ENCODE results near the gene SETBP1.

SETBP1 gene

GRCh38 chr18:44944461-44944860 is 263.8 kb downstream of the SETBP1 start:
- Histone ChIP-seq H2BK12ac (ENCODE audit: low read length in 2 of 2) (no peak overlapping the region), H3K18ac (ENCODE audit: low read depth in 1 of 2, low read length in 2 of 2) (no peak overlapping the region), H3K4ac (ENCODE audit: low read depth in 1 of 2, low read length in 2 of 2) (no peak overlapping the region), H2AK5ac (ENCODE audit: low read length, severe bottlenecking) (no peak overlapping the region), H3K36me3 (ENCODE audit: control insufficient read depth in 1 of 2, insufficient read depth in 2 of 2, low read depth in 1 of 2, low read length in 2 of 2) (no peaks in the 10 kb centered on the region), H3K27ac (ENCODE audit: low read length, poor library complexity, severe bottlenecking) (peak overlapping the region; percentile 89), H2BK15ac (ENCODE audit: low read depth, poor library complexity, severe bottlenecking) (no peak overlapping the region), H3K4me1 (ENCODE audit: control insufficient read depth, insufficient read depth, low read depth, low read length) (peaks cover 1% of the 10 kb centered on the region), H3K27me3 (ENCODE audit: control insufficient read depth in 1 of 2, insufficient read depth in 1 of 2, low read length in 2 of 2) (no peaks in the 10 kb centered on the region), H2BK120ac (ENCODE audit: low read depth, low read length) (no peak overlapping the region), H3K4me2 (ENCODE audit: low read length, poor library complexity, severe bottlenecking) (no peak overlapping the region), H2BK5ac (ENCODE audit: low read depth, low read length, poor library complexity, severe bottlenecking) (no peak overlapping the region), H3K9me3 (ENCODE audit: control insufficient read depth, low read length) (no peaks in the 10 kb centered on the region), H4K91ac (ENCODE audit: low read length) (no peak overlapping the region), H3K9ac (ENCODE audit: low read length) (no peak overlapping the region), H3K23ac (ENCODE audit: low read length in 2 of 2) (no peak overlapping the region), H3K4me3 (ENCODE audit: insufficient read depth in 1 of 2, low read depth in 1 of 2, low read length in 2 of 2) (no peak overlapping the region), H3K14ac (ENCODE audit: low read length in 2 of 2) (no peak overlapping the region), H2AFZ (ENCODE audit: low read depth, low read length) (no peak overlapping the region), H4K8ac (ENCODE audit: low read length) (no peak overlapping the region), H3K79me1 (replicated peaks; ENCODE audit: low read length, poor library complexity, severe bottlenecking) (peaks cover 10% of the 10 kb centered on the region)
- DNase-seq, result no peak
- 64% methylated on average over 1 of the region's 1 CpG for WGBS

GRCh38 chr18:44945888-44946401 is 265.3 kb downstream of the SETBP1 start:
- H3K79me1 ChIP-seq (replicated peaks; ENCODE audit: low read length, poor library complexity, severe bottlenecking), result peaks cover 13% of the 10 kb centered on the region
- no peak overlapping the region for H3K18ac ChIP-seq (ENCODE audit: low read depth in 1 of 2, low read length in 2 of 2)
- H3K23ac ChIP-seq (ENCODE audit: low read length in 2 of 2), result no peak overlapping the region
- 85% methylated on average over 4 of the region's 4 CpGs for WGBS
- H4K91ac ChIP-seq (ENCODE audit: low read length), result no peak overlapping the region
- peak overlapping the region; percentile 36 for H2AK5ac ChIP-seq (ENCODE audit: low read length, severe bottlenecking)
- H2BK15ac ChIP-seq (ENCODE audit: low read depth, poor library complexity, severe bottlenecking), result no peak overlapping the region
- H3K27ac ChIP-seq (ENCODE audit: low read length, poor library complexity, severe bottlenecking), result no peak overlapping the region
- no peak overlapping the region for H3K4me2 ChIP-seq (ENCODE audit: low read length, poor library complexity, severe bottlenecking)
- H4K8ac ChIP-seq (ENCODE audit: low read length), result no peak overlapping the region
- H2BK12ac ChIP-seq (ENCODE audit: low read length in 2 of 2), result no peak overlapping the region
- no peaks in the 10 kb centered on the region for H3K9me3 ChIP-seq (ENCODE audit: control insufficient read depth, low read length)
- no peak overlapping the region for H2AFZ ChIP-seq (ENCODE audit: low read depth, low read length)
- no peaks in the 10 kb centered on the region for H3K27me3 ChIP-seq (ENCODE audit: control insufficient read depth in 1 of 2, insufficient read depth in 1 of 2, low read length in 2 of 2)
- peak overlapping the region in 1 of 2 experiments; percentile 17 for H3K4ac ChIP-seq (ENCODE audit: low read depth in 1 of 2, low read length in 2 of 2)
- H2BK5ac ChIP-seq (ENCODE audit: low read depth, low read length, poor library complexity, severe bottlenecking), result no peak overlapping the region
- H3K4me3 ChIP-seq (ENCODE audit: insufficient read depth in 1 of 2, low read depth in 1 of 2, low read length in 2 of 2), result no peak overlapping the region
- H3K14ac ChIP-seq (ENCODE audit: low read length in 2 of 2), result peak overlapping the region in 1 of 2 experiments; percentile 61
- H3K36me3 ChIP-seq (ENCODE audit: control insufficient read depth in 1 of 2, insufficient read depth in 2 of 2, low read depth in 1 of 2, low read length in 2 of 2), result peaks cover 10 to 13% of the 10 kb centered on the region in 2 experiments
- H2BK120ac ChIP-seq (ENCODE audit: low read depth, low read length), result no peak overlapping the region
- H3K4me1 ChIP-seq (ENCODE audit: control insufficient read depth, insufficient read depth, low read depth, low read length), result peaks cover 1% of the 10 kb centered on the region
- H3K9ac ChIP-seq (ENCODE audit: low read length), result no peak overlapping the region
- DNase-seq, result no peak

- Histone ChIP-seq H3K4ac (ENCODE audit: low read depth in 1 of 2, low read length in 2 of 2) (no peak overlapping the region), H3K27ac (ENCODE audit: low read length, poor library complexity, severe bottlenecking) (no peak overlapping the region), H3K18ac (ENCODE audit: low read depth in 1 of 2, low read length in 2 of 2) (no peak overlapping the region), H3K9me3 (ENCODE audit: control insufficient read depth, low read length) (no peaks in the 10 kb centered on the region), H3K36me3 (ENCODE audit: control insufficient read depth in 1 of 2, insufficient read depth in 2 of 2, low read depth in 1 of 2, low read length in 2 of 2) (peaks cover 17 to 20% of the 10 kb centered on the region in 2 experiments), H3K4me2 (ENCODE audit: low read length, poor library complexity, severe bottlenecking) (no peak overlapping the region), H3K4me3 (ENCODE audit: insufficient read depth in 1 of 2, low read depth in 1 of 2, low read length in 2 of 2) (no peak overlapping the region), H2BK5ac (ENCODE audit: low read depth, low read length, poor library complexity, severe bottlenecking) (no peak overlapping the region), H2BK15ac (ENCODE audit: low read depth, poor library complexity, severe bottlenecking) (no peak overlapping the region), H3K23ac (ENCODE audit: low read length in 2 of 2) (no peak overlapping the region), H4K91ac (ENCODE audit: low read length) (no peak overlapping the region), H2BK12ac (ENCODE audit: low read length in 2 of 2) (no peak overlapping the region), H2AFZ (ENCODE audit: low read depth, low read length) (no peak overlapping the region), H2BK120ac (ENCODE audit: low read depth, low read length) (no peak overlapping the region), H3K27me3 (ENCODE audit: control insufficient read depth in 1 of 2, insufficient read depth in 1 of 2, low read length in 2 of 2) (no peaks in the 10 kb centered on the region), H2AK5ac (ENCODE audit: low read length, severe bottlenecking) (no peak overlapping the region), H3K79me1 (replicated peaks; ENCODE audit: low read length, poor library complexity, severe bottlenecking) (peaks cover 13% of the 10 kb centered on the region), H3K4me1 (ENCODE audit: control insufficient read depth, insufficient read depth, low read depth, low read length) (peaks cover 1% of the 10 kb centered on the region), H4K8ac (ENCODE audit: low read length) (no peak overlapping the region), H3K9ac (ENCODE audit: low read length) (no peak overlapping the region), H3K14ac (ENCODE audit: low read length in 2 of 2) (no peak overlapping the region)
- WGBS, result 90% methylated on average over 2 of the region's 4 CpGs
- no peak for DNase-seq
These were observed 265.9 kb downstream of the SETBP1 start for GRCh38 chr18:44946529-44947113.

- Histone ChIP-seq H3K4me2 (ENCODE audit: low read length, poor library complexity, severe bottlenecking) (no peak overlapping the region), H3K4me1 (ENCODE audit: control insufficient read depth, insufficient read depth, low read depth, low read length) (no peaks in the 10 kb centered on the region), H2AFZ (ENCODE audit: low read depth, low read length) (no peak overlapping the region), H3K4ac (ENCODE audit: low read depth in 1 of 2, low read length in 2 of 2) (no peak overlapping the region), H3K18ac (ENCODE audit: low read depth in 1 of 2, low read length in 2 of 2) (no peak overlapping the region), H2BK120ac (ENCODE audit: low read depth, low read length) (no peak overlapping the region), H3K79me1 (replicated peaks; ENCODE audit: low read length, poor library complexity, severe bottlenecking) (peaks cover 16% of the 10 kb centered on the region), H2BK5ac (ENCODE audit: low read depth, low read length, poor library complexity, severe bottlenecking) (no peak overlapping the region), H3K9me3 (ENCODE audit: control insufficient read depth, low read length) (no peaks in the 10 kb centered on the region), H3K27ac (ENCODE audit: low read length, poor library complexity, severe bottlenecking) (no peak overlapping the region), H3K23ac (ENCODE audit: low read length in 2 of 2) (no peak overlapping the region), H3K14ac (ENCODE audit: low read length in 2 of 2) (no peak overlapping the region), H2AK5ac (ENCODE audit: low read length, severe bottlenecking) (no peak overlapping the region), H3K36me3 (ENCODE audit: control insufficient read depth in 1 of 2, insufficient read depth in 2 of 2, low read depth in 1 of 2, low read length in 2 of 2) (peaks cover 31 to 44% of the 10 kb centered on the region in 2 experiments), H2BK12ac (ENCODE audit: low read length in 2 of 2) (no peak overlapping the region), H3K27me3 (ENCODE audit: control insufficient read depth in 1 of 2, insufficient read depth in 1 of 2, low read length in 2 of 2) (no peaks in the 10 kb centered on the region), H2BK15ac (ENCODE audit: low read depth, poor library complexity, severe bottlenecking) (no peak overlapping the region), H4K91ac (ENCODE audit: low read length) (no peak overlapping the region), H4K8ac (ENCODE audit: low read length) (no peak overlapping the region), H3K9ac (ENCODE audit: low read length) (no peak overlapping the region), H3K4me3 (ENCODE audit: insufficient read depth in 1 of 2, low read depth in 1 of 2, low read length in 2 of 2) (no peak overlapping the region)
- DNase-seq, result no peak
- 85% methylated on average over 7 of the region's 7 CpGs for WGBS
These were observed 269.3 kb downstream of the SETBP1 start for GRCh38 chr18:44949967-44950366.
